Neural crest cell (in vitro differentiated cells): ENCODE results near the gene SPG7. TPM values are rescaled to one million over a fixed set of nuclear protein-coding genes. Genes with fewer than 3 reads are reported as not detected.

Experiments
- DNase-seq: peaks from one replicate; pipeline ENCODE4 v3.0.0; 2021; ENCODE audit warnings: low read depth, mixed read lengths, low spot score
- H3K27ac Mint-ChIP-seq: one replicate; pipeline ENCODE4 v1.8.0; 2021; ENCODE audit warnings: mild to moderate bottlenecking, mixed read lengths; ENCODE audit not compliant: unreplicated experiment
- H3K27me3 Mint-ChIP-seq: 2 replicates; pipeline ENCODE4 v1.8.0; 2021; ENCODE audit warnings: low read depth, mild to moderate bottlenecking, mixed read lengths
- H3K36me3 Mint-ChIP-seq: 2 replicates; pipeline ENCODE4 v1.8.0; 2021; ENCODE audit warnings: low read depth, mild to moderate bottlenecking, mixed read lengths
- H3K4me1 Mint-ChIP-seq: 2 replicates; pipeline ENCODE4 v1.8.0; 2021; ENCODE audit warnings: mixed read lengths
- H3K4me3 Mint-ChIP-seq: one replicate; pipeline ENCODE4 v1.8.0; 2021; ENCODE audit warnings: mild to moderate bottlenecking, mixed read lengths
- H3K9me3 Mint-ChIP-seq: 2 replicates; pipeline ENCODE4 v1.8.0; 2021; ENCODE audit warnings: mixed read lengths
- total RNA-seq: library from RNA; stranded (reverse); gene quantifications from 2 replicates; pipeline ENCODE4 v1.2.1, GENCODE V29; 2021
- TF ChIP-seq, protein P1 (sequence below): fragments of 200-600 bp; sonication (generic); conservative IDR thresholded peaks from 2 replicates; pipeline ENCODE4 v1.5.0; 2021; ENCODE audit warnings: antibody characterized with exemption, mild to moderate bottlenecking

The SPG7 gene
- total RNA-seq, 1 donor from 2014 or later: 137 TPM

DNA sequence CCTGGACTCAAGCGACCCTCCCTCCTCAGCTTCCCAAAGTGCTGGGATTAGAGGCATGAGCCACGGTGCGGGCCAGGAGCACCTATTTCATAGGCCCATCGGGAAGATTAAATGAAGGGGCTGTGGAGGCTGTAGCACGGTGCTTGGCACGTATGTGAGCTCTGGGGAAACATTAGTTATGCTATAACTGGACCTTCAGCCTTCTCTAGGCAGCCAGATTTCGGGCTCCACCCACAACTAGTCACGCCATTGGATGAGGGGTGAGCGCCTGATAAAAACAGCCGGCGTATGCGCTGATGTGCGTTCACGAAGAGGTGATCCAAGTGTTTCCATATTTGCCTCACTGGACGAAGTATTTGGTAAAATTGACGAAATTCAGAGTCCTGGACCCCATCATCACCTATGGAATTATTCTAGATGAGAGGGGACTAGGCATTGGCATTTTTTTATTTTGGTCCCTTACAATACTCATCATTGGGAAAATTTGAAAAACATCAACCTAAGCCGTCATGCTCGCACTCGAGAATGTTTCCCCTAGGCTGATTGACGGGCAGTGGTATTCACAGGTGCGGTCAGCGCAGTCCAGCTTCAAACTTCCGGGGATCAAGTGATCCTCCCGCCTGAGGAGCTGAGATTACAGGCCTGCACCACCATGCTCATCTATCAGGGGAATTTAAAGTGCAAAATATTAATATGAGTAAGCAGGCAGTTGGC is 16.1 kb upstream of the SPG7 start:
- H3K27ac Mint-ChIP-seq: no peak overlapping the region
- TF ChIP-seq, protein P1, sequence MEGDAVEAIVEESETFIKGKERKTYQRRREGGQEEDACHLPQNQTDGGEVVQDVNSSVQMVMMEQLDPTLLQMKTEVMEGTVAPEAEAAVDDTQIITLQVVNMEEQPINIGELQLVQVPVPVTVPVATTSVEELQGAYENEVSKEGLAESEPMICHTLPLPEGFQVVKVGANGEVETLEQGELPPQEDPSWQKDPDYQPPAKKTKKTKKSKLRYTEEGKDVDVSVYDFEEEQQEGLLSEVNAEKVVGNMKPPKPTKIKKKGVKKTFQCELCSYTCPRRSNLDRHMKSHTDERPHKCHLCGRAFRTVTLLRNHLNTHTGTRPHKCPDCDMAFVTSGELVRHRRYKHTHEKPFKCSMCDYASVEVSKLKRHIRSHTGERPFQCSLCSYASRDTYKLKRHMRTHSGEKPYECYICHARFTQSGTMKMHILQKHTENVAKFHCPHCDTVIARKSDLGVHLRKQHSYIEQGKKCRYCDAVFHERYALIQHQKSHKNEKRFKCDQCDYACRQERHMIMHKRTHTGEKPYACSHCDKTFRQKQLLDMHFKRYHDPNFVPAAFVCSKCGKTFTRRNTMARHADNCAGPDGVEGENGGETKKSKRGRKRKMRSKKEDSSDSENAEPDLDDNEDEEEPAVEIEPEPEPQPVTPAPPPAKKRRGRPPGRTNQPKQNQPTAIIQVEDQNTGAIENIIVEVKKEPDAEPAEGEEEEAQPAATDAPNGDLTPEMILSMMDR: no peak
- H3K4me3 Mint-ChIP-seq: peak overlapping the region; percentile 96
- H3K27me3 Mint-ChIP-seq: no peaks in the 10 kb centered on the region
- peaks cover 36% of the 10 kb centered on the region for H3K4me1 Mint-ChIP-seq
- H3K36me3 Mint-ChIP-seq: no peaks in the 10 kb centered on the region
- no peaks in the 10 kb centered on the region for H3K9me3 Mint-ChIP-seq
- DNase-seq: no peak

- H3K4me1 Mint-ChIP-seq: peaks cover 24% of the 10 kb centered on the region
- TF ChIP-seq, protein P1: no peak
- H3K27me3 Mint-ChIP-seq: no peaks in the 10 kb centered on the region
- H3K4me3 Mint-ChIP-seq: peak overlapping the region; percentile 27
- no peaks in the 10 kb centered on the region for H3K36me3 Mint-ChIP-seq
- no peaks in the 10 kb centered on the region for H3K9me3 Mint-ChIP-seq
- no peak for DNase-seq
- no peak overlapping the region for H3K27ac Mint-ChIP-seq
These were observed 14.4 kb upstream of the SPG7 start for GRCh38 chr16:89493776-89494175.

GRCh38 chr16:89495121-89495520 is 13.1 kb upstream of the SPG7 start:
- H3K27me3 Mint-ChIP-seq: no peaks in the 10 kb centered on the region
- peaks cover 19% of the 10 kb centered on the region for H3K4me1 Mint-ChIP-seq
- H3K4me3 Mint-ChIP-seq: peak overlapping the region; percentile 58
- DNase-seq: no peak
- TF ChIP-seq, protein P1: no peak
- no peaks in the 10 kb centered on the region for H3K36me3 Mint-ChIP-seq
- H3K27ac Mint-ChIP-seq: no peak overlapping the region
- no peaks in the 10 kb centered on the region for H3K9me3 Mint-ChIP-seq

- no peak overlapping the region for H3K4me3 Mint-ChIP-seq
- no peaks in the 10 kb centered on the region for H3K36me3 Mint-ChIP-seq
- H3K9me3 Mint-ChIP-seq: no peaks in the 10 kb centered on the region
- H3K27me3 Mint-ChIP-seq: no peaks in the 10 kb centered on the region
- no peak overlapping the region for H3K27ac Mint-ChIP-seq
- DNase-seq: no peak
- H3K4me1 Mint-ChIP-seq: no peaks in the 10 kb centered on the region
- TF ChIP-seq, protein P1: no peak
These were observed 9.4 kb upstream of the SPG7 start for GRCh38 chr16:89498839-89499238.

DNA sequence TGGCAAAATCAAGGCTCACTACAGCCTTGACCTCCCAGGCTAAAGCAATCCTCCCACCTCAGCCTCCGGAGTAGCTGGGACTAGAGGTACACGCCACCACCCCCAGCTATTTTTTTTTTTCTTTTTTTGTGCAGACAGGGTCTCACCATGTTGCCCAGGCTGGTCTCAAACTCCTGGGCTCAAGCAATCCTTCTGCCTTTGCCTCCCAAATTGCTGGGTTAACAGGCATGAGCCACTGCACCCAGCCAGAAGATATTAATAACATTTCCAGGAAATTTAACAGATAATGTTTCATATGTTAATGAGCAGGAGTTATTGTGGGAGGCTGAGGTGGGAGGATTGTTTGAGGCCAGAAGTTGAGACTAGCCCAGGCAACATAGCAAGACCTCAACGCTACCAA is 8.4 kb upstream of the SPG7 start:
- Mint-ChIP-seq H3K36me3 (no peaks in the 10 kb centered on the region), H3K27me3 (no peaks in the 10 kb centered on the region), H3K9me3 (no peaks in the 10 kb centered on the region), H3K27ac (no peak overlapping the region), H3K4me3 (no peak overlapping the region), H3K4me1 (no peaks in the 10 kb centered on the region)
- no peak for DNase-seq
- TF ChIP-seq, protein P1: no peak
